Measurements from ENCODE around the gene NFASC.

GRCh38 chr1:204875255-204875654 is 4.6 kb downstream of the NFASC start:
- TF ChIP-seq ZNF274 (IDR thresholded peaks at IDR 0.05; ENCODE audit: borderline replicate concordance, low read depth, low read length) (no peak), HMGXB4 (CRISPR knock-in tag; IDR thresholded peaks at IDR 0.05) (no peak), POLR2A (conservative IDR thresholded peaks at IDR 0.05) (no peak), RBM22 (IDR thresholded peaks at IDR 0.05; ENCODE audit: low read depth, low read length, poor library complexity, severe bottlenecking) (no peak), SMAD3 (CRISPR knock-in tag; conservative IDR thresholded peaks at IDR 0.05) (no peak), TFAM (CRISPR knock-in tag; conservative IDR thresholded peaks at IDR 0.05) (no peak), HLTF (IDR thresholded peaks at IDR 0.05) (no peak)

Data from K562 (cell line).